LNCAP (cell line): Measurements from ENCODE around the gene EIF4B.

Experiments used
- TF ChIP-seq, protein P1 (sequence below): fragments of 450-650 bp; IDR thresholded peaks from 2 replicates; pipeline ENCODE4 v1.5.1; 2017; ENCODE audit warnings: mild to moderate bottlenecking

Gene EIF4B

DNA sequence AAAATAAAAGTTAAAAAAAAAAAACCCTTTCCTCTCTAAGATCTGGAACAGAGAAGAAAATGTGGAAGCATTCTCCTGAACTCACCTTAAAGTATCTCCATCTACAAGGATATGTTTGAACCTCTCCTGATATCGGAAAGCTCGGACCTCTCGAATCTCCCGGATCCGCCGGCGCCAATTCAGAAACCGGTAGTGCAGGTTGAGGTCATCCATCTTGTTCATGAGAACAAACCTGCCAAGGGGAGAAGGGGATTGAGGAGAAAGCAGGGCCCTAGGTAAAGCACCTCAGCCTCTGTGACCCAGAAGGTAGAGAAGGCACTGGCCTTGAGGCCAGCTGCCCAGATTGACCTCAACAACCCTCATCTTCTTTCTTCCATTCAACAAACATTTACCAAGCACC lies 70.8 kb downstream of the EIF4B start:
- TF ChIP-seq, protein P1, sequence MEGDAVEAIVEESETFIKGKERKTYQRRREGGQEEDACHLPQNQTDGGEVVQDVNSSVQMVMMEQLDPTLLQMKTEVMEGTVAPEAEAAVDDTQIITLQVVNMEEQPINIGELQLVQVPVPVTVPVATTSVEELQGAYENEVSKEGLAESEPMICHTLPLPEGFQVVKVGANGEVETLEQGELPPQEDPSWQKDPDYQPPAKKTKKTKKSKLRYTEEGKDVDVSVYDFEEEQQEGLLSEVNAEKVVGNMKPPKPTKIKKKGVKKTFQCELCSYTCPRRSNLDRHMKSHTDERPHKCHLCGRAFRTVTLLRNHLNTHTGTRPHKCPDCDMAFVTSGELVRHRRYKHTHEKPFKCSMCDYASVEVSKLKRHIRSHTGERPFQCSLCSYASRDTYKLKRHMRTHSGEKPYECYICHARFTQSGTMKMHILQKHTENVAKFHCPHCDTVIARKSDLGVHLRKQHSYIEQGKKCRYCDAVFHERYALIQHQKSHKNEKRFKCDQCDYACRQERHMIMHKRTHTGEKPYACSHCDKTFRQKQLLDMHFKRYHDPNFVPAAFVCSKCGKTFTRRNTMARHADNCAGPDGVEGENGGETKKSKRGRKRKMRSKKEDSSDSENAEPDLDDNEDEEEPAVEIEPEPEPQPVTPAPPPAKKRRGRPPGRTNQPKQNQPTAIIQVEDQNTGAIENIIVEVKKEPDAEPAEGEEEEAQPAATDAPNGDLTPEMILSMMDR = no peak

DNA sequence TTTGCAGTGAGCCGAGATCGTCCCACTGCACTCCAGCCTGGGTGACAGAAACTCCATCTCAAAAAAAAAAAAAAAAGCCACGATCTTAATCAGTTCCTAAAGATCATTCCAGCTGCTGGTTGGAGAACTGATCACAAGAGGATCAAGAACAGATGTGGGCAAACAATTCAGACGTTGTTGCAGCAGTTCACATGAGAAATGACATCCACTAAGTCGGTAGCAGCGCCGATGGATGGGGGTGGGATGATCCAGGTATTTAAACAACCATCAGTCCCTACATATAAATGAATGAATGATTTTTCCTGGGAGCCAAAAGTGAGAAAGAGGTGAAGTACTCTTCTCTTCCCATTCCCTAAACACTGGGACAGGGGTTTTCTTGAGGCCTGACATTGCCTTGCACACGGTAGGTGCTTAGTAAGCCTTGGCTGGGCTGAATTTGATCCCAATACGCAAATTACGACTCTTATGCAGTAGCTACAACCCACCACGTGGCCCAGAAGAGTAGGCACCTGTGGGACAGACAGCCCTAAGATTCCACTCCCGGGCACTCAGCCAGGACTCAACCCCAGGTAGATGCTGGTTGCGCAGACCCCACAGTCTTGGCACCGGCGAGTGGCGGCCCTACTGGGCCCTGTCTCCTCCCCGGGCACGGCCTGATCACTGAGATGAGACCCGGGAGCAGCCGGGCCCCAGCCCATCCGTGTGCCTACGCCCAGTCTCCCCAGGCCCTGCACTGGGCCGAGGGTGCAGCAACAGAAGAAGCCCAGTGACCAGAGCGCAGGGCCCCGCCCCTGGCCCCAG lies 72.4 kb downstream of the EIF4B start:
- TF ChIP-seq, protein P1 = no peak

DNA sequence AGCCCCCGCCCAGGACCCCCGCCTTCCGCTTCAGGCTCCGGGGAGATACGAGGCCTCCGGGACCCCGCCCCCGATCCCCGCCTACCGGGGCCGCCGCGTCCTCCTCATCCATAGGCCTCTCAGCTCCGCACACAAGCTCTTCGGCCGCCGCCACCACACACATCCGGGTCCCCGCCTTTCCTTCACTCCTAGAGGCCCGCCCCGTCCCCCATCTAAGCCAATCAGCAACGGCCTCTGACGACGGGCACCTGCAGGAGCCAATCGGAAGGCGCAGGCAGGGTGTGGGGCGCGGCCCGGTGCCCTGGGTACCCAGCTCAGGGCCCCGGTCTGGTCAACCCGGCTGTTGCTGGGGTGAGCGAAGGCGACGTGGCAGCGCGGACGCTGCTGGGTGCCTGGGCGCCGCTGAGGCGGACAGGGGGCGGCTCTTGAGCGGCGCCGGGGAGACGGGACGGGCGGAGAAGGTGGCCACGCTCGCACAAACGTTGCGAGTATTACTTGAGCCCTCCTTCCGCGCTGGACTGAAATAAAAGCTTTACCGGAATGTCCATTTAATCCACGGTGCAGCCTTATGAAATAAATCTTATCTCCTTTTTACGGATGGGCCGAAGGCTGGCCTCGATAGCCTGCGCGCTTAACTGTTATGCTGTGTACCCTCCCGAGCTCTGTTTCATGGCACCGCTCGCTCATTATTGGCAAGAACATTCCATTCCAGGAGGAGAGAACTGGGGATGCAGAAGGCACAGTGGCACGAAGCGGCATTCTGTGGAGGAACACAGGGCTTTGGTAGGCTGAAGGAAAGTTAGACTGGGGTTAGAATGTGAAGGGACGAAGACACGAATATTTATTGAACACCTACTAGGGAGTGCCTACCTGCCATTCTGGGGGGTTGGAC lies 73.2 kb downstream of the EIF4B start, which contains the start of gene SPRYD3:
TSS of gene SPRYD3 (minus strand) at position 165 of the 892 bp plus-strand sequence. CDS start at position 108, 57 bp downstream.
- TF ChIP-seq, protein P1 = no peak

DNA sequence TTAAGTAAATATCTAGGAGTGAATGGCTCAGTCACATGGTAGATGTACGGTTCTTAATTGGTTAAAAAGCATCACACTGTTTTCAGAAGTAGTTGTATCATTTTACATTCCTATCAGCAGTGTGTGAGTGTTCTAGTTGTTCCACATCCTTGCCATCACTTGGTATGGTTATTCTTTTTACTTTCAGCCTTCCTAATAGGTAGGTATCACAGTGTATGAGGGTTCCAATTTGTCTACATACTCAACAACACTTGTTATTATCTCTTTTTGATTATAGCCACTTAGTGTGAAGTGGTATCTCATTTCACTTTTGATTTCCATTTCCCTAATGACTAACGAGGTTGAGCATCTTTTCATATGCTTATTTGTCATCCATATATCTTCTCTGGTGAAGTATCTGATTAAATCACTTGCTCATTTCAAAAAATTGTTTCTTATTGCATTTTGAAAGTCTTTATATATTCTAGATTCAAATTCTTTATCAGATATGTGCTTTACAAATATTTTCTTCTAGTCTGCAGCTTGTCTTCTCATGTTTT lies 76.5 kb downstream of the EIF4B start:
- TF ChIP-seq, protein P1 = no peak

DNA sequence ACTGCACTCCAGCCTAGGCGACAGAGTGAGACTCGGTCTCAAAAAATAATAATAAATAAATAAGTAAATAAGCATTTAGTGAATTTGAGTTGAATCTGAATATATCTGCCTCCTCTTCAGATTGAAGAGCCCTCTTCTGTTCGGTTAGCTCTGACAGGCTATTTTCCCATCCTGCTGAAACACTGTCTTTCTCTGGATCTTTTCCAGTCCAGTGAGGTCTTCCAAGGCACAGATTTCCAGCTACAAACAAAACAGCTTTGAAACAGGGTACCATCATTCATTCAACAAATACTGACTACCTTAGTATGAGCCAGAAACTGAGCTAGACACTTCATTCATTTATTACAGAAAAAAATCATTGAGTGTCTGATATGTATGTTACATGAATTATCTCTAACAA lies 80.1 kb downstream of the EIF4B start:
- TF ChIP-seq, protein P1 = no peak

DNA sequence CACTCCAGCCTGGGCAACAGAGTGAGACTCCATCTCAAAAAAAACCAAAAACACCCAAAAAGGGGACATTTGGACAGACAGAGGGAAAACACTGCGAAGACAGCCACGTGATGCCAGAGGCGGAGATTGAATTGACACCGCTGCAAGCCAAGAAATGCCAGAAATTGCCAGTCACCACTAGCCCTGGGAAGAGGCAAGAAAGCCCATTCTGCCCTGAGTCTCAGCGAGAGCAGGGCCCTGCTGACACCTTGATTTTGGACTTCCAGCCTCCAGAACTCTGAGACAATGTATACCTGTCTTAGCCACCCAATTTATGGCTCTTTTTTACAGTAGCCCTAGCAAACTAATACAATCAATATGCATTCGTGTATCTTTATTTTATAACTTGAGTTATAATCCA lies 83.8 kb downstream of the EIF4B start:
- TF ChIP-seq, protein P1 = no peak

DNA sequence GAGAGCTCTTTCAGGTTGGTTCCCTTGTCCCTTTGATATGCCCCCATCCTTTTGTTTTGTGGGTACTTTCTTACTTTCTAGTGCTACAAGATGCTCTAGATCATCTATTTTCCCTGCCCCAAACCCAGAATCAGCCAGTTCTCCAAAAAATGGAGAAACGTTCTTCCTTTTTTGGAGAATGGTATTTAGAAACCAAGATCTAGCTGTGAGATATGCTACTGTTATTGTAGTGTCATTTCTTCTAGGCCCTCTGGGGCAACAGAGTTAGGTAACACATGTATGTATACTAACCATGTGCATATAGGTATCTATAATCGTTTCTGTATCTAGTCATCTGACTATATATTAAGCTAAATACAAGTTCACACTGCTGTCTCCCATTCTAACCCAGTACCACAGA lies 84.3 kb downstream of the EIF4B start:
- TF ChIP-seq, protein P1 = no peak
